Stimulated activated naive CD8-positive, alpha-beta T cell treated with anti-CD3 and anti-CD28 coated beads, Interleukin-15, Interleukin-2, amounts not matched to agents 100 U/mL and 50 U/mL, for 24 hours (primary cell): Measurements from ENCODE around the gene GSDME.
A peak's percentile ranks its signal among the peaks of the same experiment; 100 is the strongest.

Source experiments
- ATAC-seq: fragments of 150-1000 bp; cut with Tn5 transposase; one replicate; pipeline ENCODE4 v1.10.0; 2021
- DNase-seq: peaks from one replicate; pipeline ENCODE4 v3.0.0; 2021

The GSDME gene

GRCh38 chr7:24769851-24770250 lies 12.6 kb upstream of the GSDME start:
- no peak for ATAC-seq
- no peak for DNase-seq

- DNase-seq (no peak), ATAC-seq (no peak)
These were observed 12.0 kb upstream of the GSDME start for GRCh38 chr7:24769014-24769830.

DNA sequence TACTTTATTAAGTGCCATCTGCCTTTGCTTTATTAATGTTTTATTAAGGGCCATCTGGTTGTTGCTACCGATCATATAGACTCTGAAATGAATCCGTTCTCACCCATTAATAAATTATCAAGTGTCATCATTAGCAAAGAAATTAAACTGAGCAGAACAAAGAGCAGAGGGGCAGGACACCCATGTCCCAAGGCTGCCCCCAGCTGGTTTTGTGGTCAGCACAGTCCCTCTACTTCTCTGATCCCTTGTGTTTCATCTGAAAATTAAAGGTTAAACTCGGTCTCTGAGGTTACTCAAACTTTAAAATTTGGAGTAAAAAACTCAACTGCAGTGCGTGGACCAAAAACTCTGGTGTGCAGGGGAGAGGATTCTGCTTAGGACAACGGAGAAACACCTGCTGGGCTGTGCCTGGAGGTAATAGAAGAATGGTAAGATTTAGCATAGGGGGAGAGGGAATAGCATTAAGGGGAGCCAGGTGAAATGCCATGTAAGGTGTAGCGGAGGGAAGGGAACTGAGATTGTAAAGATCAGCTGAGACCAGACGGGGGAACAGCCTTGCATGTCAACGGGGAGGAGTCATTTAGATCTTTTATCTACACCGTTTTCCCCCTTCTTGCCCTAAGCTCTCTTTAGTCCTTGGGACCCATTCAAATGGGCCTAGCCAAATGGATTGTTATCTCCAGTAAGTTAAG lies 10.8 kb upstream of the GSDME start:
- no peak for ATAC-seq
- DNase-seq: no peak

GRCh38 chr7:24764972-24765744 lies 7.9 kb upstream of the GSDME start:
- ATAC-seq: no peak
- DNase-seq: no peak

DNA sequence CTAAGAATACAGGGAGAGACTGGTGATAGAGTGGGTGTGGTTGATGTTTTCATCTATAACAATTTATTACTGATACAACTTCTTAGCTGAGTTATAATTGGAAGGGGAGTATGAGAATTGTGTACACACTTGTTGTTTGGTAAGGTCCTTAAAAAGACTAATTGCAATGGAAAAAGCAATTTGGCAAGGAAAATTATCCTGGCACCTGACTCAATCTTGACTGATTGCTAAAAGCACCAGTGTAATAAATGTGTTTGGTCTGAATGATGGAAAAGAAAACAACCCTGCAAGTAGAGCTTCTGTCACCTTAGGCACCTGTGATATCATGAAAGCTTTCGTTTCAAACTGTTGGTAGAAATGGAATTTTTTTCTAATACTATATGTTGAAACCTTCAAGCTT lies 6.7 kb upstream of the GSDME start:
- ATAC-seq: no peak

GRCh38 chr7:24763303-24763901 lies 6.1 kb upstream of the GSDME start:
- ATAC-seq (no peak), DNase-seq (no peak)

More for the DNA sequence above, 6.7 kb upstream of the GSDME start:
- DNase-seq: no peak

DNA sequence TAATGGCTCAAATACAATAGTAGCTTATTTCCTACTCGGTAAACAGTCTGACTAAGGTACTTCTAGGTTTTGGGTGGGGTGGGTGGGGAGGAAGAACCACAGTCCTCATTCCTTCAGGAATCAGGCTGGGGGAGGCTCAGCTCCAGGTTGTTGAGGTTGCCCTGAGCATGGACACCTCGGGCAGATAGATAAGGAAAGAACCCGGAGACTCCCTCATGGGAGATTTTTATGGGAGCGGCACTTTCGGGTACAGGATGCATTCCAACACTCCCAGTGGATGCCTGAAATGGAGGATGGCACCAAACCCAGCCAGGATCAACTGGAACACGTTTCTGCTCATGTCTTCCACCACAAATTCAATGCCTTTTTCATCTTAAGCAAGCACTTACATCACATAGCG lies 5.5 kb upstream of the GSDME start:
- no peak for ATAC-seq
- no peak for DNase-seq

DNA sequence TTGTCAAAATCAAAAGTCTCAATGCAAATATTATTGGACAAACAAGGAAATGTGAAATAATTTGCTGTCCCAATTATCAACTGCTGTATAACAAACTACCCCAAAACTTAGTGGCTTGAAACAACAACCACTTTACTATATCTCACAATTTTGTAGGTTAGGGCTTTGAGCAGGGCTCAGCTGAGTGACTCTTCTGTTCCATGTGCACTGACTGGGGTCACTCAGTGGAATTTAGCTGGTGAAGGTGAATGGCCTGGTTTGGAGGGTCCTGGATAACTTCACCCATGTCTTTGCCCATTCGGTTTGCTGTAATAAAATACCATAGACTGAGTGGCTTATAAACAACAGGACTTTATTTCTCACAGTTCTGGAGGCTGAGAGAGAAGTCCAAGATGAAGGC lies 3.7 kb upstream of the GSDME start:
- DNase-seq (no peak), ATAC-seq (no peak)

DNA sequence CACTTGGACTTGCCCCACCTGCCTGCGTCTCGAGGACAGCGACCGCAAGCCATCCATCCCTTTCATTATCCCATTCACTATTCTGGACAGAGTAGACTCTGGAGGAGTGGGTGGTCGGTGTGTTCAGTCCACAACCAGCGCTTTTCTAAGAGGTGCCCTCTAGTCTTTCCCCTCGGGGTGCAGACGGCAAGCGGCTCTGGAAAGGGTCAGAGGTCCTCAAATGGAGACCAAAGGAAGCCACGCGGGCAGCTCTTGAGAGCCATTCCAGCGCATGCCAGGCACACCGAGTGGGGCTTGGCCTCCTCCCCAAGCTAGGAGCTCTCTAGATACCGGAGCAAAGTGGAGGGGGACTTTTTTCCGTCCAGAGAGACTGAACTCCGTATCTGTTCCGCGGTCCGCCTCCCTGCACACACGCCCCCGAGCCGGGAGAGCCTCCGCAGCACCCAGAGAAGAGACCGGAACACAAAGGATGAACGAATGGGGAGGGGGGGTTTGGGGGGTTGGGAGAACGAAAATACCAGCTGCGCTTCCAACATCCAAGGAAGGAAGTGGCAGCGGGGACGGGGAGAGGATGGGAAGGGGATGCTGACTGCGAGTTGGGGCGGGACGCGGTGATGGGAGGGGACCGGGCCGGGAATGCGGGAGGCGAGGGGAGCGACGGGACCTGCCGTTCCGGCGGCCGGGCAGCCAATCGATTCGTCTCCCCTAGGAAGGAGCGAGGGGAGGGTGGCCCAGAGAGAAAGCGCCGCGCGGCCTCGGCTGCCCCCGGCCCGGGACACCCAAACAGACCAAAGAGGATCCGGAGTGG lies 515 bp downstream of the GSDME start:
- peak; percentile 38 for DNase-seq

GRCh38 chr7:24755541-24756407 lies 1.5 kb downstream of the GSDME start:
- ATAC-seq (peak; percentile 80), DNase-seq (peak; percentile 16)

More for the DNA sequence above, 515 bp downstream of the GSDME start:
- ATAC-seq: no peak

- ATAC-seq (no peak), DNase-seq (no peak)
These were observed 2.3 kb downstream of the GSDME start for GRCh38 chr7:24754906-24755506.

DNA sequence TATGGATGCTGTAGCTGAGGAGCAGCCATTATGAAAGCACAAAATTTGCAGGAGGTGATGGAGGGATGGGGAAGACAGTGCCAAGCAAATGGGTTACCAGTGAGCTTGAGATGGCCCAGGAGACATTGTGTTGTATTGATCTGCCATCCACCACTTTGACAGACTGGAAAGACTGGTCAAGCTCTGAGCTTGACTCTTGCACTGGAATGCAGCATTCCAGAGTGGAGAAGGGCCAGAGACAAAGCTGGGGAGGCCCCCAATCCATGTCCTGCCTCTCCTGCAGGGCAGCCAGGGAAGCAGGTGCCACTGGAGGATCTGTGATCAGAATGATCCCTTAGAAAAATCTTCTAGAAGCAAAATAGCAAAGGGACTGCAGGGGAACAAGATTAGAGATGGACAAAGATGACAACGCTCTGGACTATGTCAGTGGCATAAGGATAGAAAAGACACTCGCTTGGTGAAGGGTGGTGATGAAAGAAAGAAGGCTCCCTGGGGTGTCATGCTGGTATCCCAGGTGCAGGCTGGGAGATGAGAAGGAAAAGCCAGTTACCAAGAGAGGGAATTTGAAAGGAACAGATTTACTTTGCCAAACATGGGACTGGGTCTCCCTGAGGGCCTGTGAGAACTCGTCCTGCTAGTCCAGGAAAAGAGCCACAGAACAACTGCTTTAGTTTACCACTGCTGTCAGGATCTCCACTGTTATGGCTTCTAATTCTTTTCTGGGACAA lies 5.0 kb downstream of the GSDME start:
- DNase-seq: no peak
- ATAC-seq: no peak

DNA sequence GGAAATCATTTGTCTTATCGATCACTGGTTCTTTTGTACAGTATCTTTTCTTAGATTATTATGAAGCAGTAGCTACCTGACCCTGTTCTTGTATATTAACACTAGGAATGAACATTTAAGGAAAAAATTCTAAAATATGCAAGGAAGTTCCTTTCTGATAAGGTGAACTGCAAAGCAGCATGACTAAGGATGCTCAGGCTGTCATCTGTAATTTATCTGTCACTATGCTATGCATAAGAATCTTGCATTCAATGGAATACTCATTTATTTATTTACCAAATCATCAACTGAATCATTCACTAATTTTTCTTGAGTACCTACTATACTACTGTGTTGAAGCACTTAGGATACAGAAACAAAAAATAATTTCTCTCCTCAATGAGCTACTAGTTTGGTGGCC lies 5.8 kb downstream of the GSDME start:
- ATAC-seq: no peak

GRCh38 chr7:24750441-24751055 lies 6.7 kb downstream of the GSDME start:
- DNase-seq (no peak), ATAC-seq (no peak)

More for the DNA sequence above, 5.8 kb downstream of the GSDME start:
- DNase-seq: no peak

DNA sequence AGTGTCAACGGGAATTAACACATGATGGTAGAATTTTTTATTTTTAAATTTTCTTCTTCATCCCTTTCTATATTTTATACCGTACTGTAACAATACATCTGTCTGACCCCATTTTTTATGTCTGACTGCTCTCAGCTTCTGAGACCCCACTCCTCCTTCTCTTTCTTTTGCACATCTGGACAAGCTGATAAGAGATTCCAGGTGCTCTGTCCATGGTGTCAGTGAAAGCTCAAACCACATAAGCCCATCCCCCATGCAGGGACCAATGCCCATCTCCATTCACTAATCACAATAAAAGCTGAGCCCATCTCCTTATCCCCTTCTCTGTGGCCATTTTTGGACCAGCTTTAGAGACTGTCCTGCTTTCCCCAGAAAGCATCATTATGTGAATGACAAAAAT lies 8.7 kb downstream of the GSDME start:
- DNase-seq (no peak), ATAC-seq (no peak)

DNA sequence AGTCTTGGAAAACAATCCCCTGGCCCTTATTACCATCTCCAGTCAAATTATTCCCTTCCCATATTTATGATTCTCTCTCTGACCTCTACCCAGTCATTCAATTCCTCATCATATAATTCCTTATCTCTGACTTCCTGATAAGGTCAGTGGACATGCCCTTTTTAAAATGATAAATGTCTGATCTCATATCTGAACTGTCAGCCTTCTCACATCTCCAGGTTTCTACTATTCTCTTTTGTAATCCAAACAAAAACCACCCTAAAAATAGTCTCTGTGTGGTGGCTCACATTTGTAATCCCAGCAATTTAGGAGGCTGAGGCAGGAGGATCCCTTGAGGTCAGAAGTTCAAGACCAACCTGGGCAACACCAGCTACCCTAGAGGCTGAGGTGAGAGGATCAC lies 11.9 kb downstream of the GSDME start:
- ATAC-seq (no peak), DNase-seq (no peak)

GRCh38 chr7:24743471-24743870 lies 13.8 kb downstream of the GSDME start:
- DNase-seq: no peak
- ATAC-seq: no peak

- DNase-seq (no peak), ATAC-seq (no peak)
These were observed 14.6 kb downstream of the GSDME start for GRCh38 chr7:24742506-24743162.
